ENCODE data around the gene RPL3. TPM values are rescaled to one million over a fixed set of nuclear protein-coding genes. Genes with fewer than 3 reads are reported as not detected.
A peak's percentile ranks its signal among the peaks of the same experiment; 100 is the strongest.
"Not testable (repeated sequence)": the region's sequence is repeated elsewhere in the genome, so short reads cannot be mapped to it uniquely, and the experiment has no call there.

The RPL3 gene
- total RNA-seq (2014; rRNA removed; shearing (Covaris generic)), result 2,060 and 2,152 TPM in 2 replicates

DNA sequence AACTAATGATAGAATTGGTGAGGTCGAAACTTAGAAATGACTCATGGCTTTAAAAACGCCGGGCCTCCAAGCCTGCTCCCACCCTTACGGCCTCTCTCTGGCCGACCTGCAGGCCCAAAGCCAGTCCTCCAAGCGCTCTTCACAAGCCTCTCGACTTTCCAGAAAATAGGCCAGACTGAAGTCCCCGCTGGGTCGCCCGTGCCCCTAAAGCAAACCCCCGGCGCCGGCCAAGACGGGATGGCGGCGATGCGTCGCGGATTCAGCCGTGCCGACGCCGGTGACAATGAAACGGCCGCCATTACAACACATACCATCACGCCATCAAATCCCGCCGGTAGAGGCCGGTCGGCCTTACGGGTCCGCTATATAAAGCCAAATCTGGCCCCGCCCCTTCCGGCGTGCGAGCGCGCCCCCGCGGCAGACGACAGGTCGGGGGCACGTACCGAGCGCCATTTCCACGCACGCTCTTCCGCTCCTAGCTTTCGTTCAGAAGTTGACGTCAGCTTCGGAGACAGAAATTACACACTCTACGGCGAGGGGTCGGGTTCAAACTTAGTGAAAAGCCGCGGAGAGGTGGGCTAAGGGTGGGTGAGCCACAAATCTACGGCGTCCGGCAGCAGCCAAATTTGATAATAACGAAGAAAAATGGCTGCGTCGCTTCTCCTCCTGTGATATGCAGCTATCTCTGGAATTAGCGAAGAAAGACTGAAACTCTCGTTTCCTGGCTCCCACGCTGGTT is at the start of gene RPL3:
RPL3 (minus strand) TSS at position 340 of the 739 bp plus-strand sequence; CDS start at position 314, 26 bp downstream.
- peak; percentile 83 for DNase-seq (ENCODE audit: low spot score)

DNA sequence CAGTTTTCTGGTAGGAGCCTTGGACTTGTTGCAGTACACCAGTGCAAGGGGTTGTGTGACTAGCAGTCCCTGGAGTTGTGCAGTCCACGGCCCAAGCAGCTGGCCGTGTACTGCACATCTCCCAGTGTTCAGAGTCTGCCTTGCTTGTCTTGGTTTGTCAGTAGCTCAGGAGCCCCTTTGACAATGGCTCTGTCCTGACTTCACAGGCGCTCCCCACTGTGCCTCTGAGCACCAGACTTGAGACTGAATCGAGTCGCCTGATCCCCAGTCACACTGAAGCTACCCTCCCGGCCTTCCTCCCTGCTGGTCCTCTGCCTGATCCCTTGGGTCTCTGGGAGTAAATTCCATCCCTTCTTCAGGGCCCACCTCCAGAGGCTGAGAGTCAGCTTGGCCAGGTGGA is 49.8 kb upstream of the RPL3 start:
- DNase-seq (ENCODE audit: low spot score), result no peak

DNA sequence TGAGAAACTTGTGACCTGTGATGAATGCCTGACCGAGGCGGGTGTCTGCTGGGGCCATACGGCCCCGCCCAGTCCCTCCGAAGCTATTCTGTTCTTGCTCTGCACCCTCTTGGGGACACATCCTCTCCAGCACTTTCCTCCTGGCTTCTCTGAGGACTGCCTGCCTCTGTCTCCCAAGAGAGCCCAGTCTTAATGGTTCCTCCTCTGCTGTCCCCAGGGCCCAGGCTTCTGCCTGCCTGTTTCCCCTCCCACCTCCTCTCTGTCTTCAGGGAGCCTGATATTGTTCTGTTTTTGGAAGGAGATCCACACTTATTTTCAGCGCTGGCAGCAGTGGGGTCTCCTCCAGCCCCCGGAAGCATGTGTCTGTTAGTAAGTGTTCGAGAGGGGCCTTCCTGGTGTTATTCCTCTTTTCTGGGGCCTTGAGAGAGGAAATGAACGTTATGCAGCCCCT is 49.1 kb upstream of the RPL3 start:
- DNase-seq (ENCODE audit: low spot score), result no peak

DNA sequence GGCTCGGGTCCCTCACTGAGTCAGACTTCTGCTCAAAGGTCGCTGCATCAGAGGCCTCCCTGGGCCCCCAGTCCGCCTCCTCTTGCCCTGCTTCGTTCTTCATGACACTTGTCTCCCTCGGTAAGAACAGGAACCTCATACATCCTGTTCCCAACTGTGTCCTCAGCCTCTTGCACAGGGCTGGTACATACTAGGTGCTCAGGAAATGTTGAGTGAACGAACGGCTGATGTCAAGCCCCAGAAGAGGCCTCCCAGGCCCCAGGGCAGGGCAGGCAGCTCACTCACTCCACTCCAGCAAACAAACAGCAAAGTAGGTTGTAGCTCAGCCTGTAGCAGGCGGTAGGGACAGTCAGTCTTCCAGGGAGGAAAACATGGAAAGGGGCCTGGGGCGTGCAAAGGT is 47.6 kb upstream of the RPL3 start:
- no peak for DNase-seq (ENCODE audit: low spot score)

DNA sequence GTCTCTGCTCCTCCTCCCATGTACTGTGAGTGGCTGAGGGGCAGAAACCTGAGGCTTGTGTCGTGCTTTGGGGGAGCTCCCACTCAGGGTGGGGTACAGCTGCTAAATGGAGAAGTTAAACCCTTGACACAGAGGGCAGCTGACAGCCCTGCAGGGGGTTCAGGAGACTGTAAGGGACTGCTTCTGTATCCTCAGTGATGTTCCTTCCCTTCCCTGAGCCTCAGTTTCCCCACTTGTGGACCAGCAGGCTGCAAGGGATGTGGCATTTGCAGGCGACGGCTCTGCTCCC is 46.0 kb upstream of the RPL3 start:
- no peak for DNase-seq (ENCODE audit: low spot score)

DNA sequence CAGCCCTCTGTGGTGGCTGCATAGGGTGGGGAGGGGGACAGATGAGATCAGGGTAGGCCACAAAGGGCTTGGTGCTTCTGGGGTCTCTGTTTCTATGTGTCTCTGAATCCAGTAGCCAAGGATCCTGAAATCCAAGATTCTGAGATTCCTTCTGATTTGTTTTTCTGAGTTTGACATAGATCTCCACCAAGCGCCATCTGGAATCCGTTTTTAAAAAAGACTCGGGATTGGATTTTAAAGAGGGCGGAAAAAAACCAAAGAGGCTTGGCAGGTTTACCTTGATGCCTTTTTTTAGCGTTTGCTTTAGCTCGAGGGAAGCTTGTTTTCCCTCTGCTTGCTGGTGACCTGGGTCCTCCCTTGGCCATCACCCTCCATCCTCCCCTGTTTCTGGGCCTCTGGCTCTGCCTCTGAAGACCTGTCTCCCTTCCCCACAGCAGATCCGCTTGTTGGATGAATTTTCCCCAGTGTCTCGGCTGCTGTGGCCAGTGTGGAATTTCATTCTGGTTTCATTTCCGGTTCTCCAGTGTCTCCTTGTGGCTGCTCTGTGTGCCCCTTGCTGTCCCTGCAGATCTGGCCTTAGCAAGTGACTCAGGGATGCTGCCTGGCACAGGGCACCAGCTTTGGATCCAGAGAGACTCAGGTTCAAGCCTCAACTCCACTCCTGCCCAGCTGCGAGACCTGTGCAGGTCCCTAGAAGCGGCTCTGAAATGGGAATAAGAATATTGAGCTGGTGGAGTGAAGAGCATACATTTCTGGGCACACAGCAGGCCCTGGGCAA is 45.5 kb upstream of the RPL3 start:
- DNase-seq (ENCODE audit: low spot score), result no peak

DNA sequence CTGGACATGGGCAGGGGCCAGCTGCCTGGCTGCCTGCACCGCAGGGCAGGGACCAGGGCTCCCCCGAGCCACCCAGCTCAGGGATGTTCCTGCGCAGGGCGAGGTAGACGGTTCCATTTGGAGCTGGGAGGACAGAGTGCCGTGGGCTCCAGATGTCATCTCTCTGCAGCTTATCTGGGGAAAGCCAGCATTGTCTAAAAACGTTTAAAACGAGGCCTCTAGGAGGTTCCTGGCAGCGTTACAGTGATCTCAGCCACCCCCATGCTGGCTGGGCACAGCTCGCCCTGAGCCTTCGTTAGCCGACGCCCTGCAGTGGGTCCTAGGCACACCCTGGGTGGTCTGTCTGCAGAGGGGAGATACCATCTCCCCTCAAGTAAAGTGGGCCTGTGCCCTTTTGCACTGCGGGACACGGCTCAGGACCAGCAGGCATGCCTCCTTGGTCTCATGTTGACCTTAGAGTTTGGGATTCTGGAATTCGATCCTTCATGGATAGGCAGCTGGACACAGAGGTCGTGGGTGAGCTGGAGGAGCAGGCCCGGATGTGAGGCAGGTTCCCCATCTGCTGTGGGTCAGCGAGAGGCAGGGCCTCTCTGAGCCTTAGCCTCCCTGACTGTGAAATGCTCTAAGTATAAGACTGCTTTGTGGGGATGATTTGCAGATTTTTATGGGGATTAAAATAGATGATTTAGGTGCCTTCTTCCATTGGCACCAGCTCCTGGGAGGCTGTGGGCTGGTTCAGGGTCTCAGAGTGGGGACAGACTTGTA is 44.5 kb upstream of the RPL3 start:
- DNase-seq (ENCODE audit: low spot score), result no peak

DNA sequence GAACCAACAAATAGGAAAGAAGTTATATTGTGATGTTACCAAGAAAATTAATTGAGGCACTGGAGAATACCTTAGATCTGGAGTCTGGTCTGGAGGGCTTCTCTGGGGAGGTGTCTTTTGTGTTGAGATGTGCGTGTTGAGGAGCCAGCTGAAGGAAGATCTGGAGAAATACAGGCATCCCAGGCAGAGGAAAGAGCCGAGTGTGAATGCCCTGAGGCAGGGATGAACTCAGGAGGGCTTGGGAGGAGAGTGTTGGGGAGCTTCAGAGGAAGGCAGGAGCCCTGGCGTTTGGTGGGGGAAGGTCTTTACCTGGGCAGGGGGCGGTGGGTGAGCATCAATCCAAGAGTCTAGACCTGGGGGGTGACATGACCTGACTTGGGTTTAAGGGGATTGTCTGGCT is 43.5 kb upstream of the RPL3 start:
- no peak for DNase-seq (ENCODE audit: low spot score)

DNA sequence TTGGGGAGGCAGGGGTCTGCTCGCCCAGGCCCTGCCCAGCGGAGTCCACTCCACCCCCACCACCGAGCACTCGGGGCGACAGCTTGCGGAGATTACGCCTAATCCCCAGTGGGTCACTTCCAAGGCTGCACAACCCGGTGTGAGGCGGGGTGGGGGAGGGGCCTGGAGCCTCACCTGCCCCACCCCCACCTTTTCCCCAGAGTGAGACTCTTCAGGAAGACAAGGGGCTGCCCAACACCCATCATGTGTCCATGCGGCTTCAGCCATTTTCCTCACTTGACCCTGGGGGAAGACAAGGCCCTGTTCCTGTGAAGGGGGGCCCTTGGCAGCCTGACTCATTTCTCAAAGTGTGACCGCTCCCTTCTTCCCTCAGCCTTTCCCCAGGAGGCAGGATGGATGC is 42.8 kb upstream of the RPL3 start:
- DNase-seq (ENCODE audit: low spot score), result no peak

DNA sequence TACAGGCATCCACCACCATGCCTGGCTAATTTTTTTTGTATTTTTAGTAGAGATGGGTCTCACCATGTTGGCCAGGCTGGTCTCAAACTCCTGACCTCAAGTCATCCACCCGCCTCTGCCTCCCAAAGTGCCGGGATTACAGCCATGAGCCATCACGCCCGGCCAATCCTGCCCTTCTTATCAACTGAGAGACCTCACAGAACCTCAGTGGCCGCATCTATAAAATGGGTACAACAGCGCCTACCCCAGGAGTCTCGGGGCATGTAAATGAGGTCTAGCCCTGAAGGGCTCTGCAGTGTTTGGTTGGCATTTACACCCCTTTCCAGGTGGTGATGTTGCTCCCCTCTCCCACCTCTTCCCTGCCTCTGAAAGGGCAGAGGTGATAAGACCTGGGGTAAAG is 42.1 kb upstream of the RPL3 start:
- no peak for DNase-seq (ENCODE audit: low spot score)

DNA sequence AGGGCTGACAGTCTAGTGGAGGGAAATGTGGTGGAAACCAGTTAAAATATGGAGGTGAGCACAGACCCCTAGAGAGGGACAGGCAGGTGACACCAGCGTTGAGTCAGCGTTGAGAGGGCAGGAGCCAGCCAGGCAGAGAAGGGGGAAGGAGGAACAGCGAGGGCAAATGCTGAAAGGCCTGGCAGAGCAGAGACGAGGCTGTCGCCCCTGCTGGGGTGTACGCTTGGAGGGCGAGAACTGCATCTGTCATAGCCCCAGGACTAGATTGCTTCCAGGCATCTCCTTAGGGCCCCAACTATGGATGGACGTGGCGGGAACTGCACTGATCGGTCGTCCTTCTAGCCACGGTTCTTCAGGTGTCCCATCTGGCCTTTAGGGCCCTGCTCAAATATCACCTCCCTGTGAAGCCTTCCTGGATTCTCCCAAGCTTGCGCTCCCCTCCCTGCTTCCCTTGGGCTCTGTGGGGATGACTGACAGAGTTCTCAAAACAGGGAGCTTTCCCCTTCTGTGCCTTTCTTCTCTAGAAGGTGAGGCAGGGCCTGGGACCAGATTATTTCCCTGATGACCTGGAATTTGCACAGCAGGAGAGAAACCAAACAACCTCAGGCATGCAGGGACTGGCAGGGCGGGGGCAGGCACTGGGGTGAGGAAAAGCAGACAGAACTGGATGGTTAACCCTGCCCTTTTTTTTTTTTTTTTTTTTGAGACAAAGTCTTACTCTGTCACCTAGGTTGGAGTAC is 41.4 kb upstream of the RPL3 start:
- DNase-seq (ENCODE audit: low spot score), result no peak

DNA sequence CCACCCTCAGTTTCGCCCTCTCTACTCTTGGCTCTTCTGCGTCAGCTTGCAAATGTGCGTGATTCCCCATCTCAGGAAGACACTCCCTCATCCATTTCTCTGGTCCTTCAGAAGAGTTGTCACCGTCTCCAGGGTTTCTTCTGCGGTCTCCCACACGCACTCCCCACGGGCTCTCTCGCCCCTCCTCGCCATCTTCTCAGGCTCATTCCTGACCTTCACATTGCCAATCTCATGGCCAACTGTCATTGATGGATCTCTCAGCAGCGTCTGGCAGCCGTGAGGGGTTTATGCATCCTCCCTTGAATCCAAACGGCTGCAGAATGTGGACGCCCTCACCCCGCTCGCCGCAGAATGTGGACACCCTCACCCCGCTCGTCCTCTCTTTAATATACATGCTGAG is 40.8 kb upstream of the RPL3 start:
- DNase-seq (ENCODE audit: low spot score), result no peak

DNA sequence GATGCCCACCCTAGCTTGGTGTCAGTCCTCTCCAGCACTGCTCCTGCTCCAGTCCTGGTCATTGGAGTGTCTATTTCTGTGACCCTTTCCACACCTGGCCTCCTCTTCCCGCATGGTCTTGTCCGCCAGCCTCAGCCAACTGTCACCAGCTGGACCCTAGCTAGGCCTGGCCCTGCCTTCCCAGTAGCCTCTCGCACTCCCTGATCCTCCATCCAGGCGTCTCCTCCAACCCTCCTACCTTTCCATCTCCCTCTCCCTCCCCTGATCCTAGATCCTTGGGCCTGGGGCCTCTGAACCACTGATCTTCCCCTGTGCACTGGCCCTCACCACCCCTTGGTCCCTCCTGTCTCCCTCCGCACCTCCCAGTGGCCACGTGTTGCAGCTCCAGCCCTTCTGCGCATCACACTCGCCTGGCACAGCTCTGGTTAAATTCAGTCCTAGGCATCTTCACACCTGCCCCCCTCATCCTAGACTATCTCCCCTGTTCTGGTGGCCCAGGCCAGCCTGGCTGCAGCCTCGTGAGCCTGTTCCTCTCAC is 40.3 kb upstream of the RPL3 start:
- DNase-seq (ENCODE audit: low spot score), result no peak

DNA sequence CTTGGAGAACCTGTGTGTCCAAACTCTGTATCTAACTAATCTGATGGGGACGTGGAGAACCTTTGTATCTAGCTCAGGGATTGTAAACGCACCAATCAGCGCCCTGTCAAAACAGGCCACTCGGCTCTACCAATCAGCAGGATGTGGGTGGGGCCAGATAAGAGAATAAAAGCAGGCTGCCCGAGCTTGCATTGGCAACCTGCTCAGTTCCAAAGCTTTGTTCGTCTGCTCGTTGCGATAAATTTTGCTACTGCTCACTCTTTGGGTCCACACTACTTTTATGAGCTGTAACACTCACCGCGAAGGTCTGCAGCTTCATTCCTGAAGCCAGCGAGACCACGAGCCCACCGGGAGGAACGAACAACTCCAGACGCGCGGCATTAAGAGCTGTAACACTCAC is 38.8 kb upstream of the RPL3 start:
- DNase-seq (ENCODE audit: low spot score), result not testable (repeated sequence)

DNA sequence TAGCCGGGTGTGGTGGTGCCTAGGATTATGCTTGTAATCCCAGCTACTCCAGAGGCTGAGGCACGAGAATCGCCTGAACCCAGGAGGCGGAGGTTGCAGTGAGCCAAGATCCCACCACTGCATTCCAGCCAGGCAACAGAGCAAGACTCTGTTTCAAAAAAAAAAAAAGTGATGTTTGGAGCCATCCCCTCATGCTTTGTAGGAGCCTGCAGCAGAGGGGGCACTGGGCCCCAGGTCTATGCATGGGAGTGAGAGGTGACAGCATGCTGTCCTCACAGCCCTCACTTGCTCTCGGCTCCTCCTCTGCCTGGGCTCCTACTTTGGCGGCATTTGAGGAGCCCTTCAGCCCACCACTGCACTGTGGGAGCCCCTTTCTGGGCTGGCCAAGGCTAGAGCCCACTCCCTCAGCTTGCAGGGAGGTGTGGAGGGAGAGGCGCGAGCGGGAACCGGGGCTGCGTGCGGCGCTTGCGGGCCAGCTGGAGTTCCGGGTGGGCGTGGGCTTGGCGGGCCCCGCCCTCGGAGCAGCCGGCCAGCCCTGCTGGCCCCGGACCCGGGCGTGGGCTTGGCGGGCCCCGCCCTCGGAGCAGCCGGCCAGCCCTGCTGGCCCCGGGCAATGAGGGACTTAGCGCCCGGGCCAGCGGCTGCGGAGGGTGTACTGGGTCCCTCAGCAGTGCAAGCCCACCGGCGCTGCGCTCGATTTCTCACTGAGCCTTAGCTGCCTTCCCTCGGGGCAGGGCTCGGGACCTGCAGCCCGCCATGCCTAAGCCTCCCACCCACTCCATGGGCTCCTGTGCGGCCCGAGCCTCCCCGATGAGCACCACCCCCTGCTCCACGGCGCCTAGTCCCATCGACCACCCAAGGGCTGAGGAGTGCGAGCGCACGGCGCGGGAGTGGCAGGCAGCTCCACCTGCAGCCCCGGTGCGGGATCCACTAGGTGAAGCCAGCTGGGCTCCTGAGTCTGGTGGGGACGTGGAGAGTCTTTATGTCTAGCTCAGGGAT is 38.0 kb upstream of the RPL3 start:
- DNase-seq (ENCODE audit: low spot score), result not testable (repeated sequence)

DNA sequence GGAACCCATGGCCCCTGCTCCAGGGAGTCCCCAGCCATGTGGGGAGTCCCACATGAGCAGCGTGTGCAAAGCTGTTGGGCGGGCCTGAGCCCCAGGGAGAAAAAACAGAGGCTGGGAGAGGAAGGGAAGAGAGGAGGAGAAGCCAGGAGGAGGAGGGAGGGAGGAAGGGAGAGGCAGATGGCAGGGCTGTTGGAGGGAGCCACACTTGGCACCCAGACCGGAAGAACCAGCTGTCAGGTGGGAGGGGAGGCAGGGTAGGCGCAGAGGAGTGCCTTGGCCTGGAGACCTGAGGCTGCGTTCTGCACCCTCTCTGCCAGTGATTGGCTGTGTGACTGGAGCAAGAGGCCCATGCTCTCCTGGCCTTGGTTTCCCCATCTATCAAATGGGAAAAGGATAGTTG is 37.0 kb upstream of the RPL3 start:
- no peak for DNase-seq (ENCODE audit: low spot score)

DNA sequence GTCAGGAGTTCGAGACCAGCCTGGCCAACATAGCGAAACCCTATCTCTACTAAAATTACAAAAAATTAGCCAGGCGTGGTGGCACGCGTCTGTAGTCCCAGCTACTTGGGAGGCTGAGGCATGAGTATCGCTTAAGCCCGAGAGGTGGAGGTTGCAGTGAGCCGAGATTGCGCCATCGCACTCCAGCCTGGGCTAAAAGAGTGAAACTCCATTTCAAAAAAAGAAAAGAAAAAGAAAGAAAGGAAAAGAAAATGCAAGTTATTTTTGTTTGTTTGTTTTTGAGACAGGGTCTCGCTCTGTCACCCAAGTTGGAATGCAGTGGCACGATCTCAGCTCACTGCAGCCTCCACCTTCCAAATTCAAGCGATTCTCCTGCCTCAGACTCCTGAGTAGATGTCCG is 36.4 kb upstream of the RPL3 start:
- DNase-seq (ENCODE audit: low spot score), result not testable (repeated sequence)

DNA sequence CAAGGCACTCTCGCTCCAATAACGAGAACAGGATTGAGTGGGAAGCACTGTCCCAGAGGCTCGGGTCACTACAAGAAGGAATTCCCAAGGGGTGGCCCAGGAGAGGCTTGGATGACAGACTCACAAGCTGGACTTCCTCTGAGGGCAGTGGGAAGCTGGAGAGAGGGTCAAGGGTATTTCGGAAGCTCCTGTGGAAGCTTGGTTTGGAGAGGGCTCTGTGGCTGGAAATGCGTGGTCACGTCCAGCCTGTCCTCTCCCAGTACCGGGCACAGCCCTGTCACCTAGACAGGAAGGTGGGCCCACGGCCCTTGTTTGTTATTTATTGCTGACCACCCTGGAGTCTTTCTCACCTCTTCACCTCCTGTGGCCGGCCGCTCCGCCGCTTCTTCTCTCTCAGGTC is 35.7 kb upstream of the RPL3 start:
- DNase-seq (ENCODE audit: low spot score), result no peak

DNA sequence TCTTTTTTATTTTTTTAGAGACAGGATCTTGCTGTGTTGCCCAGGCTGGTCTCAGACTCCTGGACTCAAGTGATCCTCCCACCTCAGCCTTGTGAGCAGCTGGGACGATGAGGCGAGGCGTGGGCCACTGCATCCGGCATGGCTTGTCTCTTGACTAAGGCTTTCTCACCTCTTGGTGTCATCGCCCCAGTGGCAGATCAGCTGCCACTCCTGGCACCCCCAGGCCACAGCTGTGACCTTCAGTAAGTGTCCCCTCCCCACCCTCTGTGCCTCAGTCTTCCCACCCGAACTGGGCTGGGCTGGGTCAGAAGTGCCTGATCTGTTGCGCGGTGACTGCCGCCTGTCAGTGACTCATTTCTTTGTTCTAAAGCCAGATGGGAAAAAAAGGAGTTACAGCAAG is 33.9 kb upstream of the RPL3 start:
- no peak for DNase-seq (ENCODE audit: low spot score)

DNA sequence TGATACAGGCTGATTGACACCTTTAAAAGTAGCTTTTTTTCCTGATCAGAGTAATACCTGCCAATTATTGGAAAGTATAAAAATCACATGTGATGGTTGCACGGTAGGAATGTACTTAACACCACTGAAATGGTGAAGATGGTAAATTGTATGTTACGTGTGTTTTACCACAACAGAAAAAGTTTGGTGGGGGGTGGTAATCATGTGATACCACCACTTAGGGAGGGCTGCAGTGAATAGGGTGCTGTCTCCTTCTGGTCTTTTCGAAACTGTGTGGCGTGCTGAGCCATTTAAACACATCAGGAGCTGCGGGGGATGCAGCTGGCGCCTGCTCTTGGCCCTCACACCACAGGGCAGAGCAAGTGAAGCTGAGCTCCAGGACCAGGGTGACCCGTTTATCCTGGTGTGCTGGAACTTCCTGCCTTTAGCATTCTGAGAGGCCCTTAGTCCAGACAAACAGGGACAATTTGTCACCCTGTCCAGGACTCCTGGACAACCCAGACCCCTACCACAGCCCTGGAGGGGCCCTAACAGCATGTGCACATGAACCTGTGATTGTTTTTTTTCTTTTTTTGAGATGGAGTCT is 33.0 kb upstream of the RPL3 start:
- DNase-seq (ENCODE audit: low spot score), result no peak

Data from HT-29 (cell line).